Cardiac fibroblast (primary cell): ENCODE results near the gene USP36.

Source experiments
- DNase-seq, 2 donors: peaks; one replicate each; pipeline versions ENCODE4 v3.0.0 to v3.0.0-alpha.2; 2010; ENCODE audit warnings: low read depth in 2 of 2
- H3K4me3 ChIP-seq, 2 donors: replicated peaks in 1 of 2; 1 replicate in 1 of 2; 2 replicates in 1 of 2; pipeline ENCODE4 v1.5.1; 2011; ENCODE audit warnings: low read depth in 2 of 2, low read length in 2 of 2, mild to moderate bottlenecking in 2 of 2, moderate library complexity in 1 of 2
- CTCF ChIP-seq: IDR thresholded peaks from one replicate; pipeline ENCODE4 v1.5.1; 2011; ENCODE audit warnings: low read depth, mild to moderate bottlenecking, low read length, inconsistent platforms

USP36 gene

DNA sequence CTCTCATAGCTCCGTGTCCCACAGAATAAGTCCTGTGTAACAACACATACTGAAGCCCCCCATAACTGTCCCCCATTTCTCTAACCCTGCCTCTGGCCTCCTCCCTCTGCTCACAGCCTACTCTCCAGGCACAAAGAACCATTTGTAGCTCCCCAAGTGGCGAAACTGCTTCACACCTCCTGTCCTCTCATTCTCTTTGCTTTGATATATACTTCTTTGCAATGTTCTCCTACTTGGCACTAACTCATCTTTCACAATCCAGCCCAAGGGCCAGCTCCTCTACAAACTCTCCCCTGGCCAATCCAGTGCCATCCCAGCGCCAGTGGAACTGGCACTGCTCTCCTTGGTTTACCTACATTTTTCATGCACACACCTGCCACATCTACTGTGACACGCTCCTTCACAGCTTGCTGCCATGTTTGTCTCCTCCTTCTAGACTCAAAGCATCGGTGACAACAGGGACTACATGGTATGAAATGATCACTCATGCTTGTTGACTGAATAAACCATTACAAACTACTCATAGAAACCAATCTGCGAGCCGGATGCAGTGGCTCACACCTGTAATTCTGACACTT, 71.3 kb downstream of the USP36 start:
- no peak for DNase-seq
- TF ChIP-seq CTCF = no peak
- no peak overlapping the region for H3K4me3 ChIP-seq

GRCh38 chr17:78767806-78768205, 72.8 kb downstream of the USP36 start:
- no peak overlapping the region for H3K4me3 ChIP-seq
- TF ChIP-seq CTCF = no peak

GRCh38 chr17:78766743-78767294, 73.8 kb downstream of the USP36 start:
- DNase-seq = no peak
- H3K4me3 ChIP-seq = no peak overlapping the region
- no peak for TF ChIP-seq CTCF

More at GRCh38 chr17:78767806-78768205, 72.8 kb downstream of the USP36 start:
- DNase-seq = no peak

DNA sequence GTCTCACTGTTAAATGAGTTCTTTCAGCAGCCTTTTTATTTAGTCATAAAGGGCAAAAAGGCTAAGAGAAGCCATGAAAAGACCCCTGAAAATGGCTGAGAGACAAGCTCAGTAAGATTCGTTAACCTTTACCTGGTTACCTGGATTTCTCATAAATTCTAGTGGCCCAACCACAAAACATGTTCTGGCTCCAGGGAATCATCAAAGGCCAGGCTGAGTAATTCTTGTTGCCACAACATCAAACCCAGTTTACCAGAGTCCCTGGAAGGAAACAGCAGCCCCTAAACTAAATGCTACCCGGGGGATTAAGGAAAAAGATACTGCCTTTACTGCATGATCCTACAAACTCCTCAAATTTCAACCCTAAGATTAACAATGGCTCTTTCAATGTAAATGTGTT, 74.4 kb downstream of the USP36 start:
- TF ChIP-seq CTCF = no peak
- no peak overlapping the region for H3K4me3 ChIP-seq
- no peak for DNase-seq

GRCh38 chr17:78765821-78766220, 74.8 kb downstream of the USP36 start:
- no peak for TF ChIP-seq CTCF
- H3K4me3 ChIP-seq = no peak overlapping the region
- DNase-seq = no peak

DNA sequence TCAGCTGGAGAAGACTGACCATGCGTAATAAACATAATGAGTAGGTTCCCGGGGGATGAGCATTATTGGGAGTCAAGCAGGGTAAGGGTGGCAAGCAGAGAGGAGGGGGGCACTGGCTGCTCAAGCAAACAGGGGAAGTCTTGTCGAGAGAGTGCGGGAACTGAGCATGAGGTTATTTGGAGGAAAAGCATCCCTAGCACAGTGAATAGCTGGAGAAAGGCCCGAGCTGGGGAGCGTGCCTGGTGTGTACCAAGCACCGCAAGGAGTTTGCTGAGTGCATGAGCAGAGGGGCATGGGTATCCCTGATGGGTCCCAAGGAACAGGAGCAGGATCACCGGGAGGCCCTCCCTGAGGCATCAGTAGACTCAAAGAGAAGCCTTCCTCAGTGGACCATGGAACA, 75.7 kb downstream of the USP36 start:
- no peak overlapping the region for H3K4me3 ChIP-seq
- no peak for DNase-seq
- TF ChIP-seq CTCF = no peak

DNA sequence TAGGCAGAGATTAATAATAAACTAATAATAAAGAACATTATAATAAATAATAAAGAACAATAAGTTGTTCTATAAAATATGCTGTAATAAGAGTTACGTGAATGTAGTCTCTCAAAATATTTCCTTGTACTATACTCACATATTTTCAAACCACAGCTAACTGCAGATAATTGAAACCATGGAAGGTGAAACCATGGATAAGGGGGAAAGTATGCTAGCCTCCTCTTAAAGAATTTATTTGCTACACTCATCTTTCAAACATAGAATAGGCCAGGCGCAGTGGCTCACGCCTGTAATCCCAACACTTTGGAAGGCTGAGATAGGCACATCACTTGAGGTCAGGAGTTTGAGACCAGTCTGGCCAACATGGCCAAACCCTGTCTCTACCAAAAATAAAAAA, 77.1 kb downstream of the USP36 start:
- no peak overlapping the region for H3K4me3 ChIP-seq
- TF ChIP-seq CTCF = no peak
- DNase-seq = no peak
